ENCODE measurements around the gene TMEM38B.

Gene TMEM38B

GRCh38 chr9:105672711-105673234 is 21.6 kb upstream of the TMEM38B start:
- Histone ChIP-seq H3K4me3 (replicated peaks; ENCODE audit: insufficient read depth, low read length) (no peak overlapping the region), H3K27me3 (ENCODE audit: insufficient read depth, poor library complexity, severe bottlenecking) (no peaks in the 10 kb centered on the region), H3K27ac (replicated peaks) (peak overlapping the region; percentile 48)
- TF ChIP-seq POLR2AphosphoS5 (IDR thresholded peaks at IDR 0.05; ENCODE audit: low read depth): no peak
- peak; percentile 100 for TF ChIP-seq SPI1 (IDR thresholded peaks at IDR 0.05; ENCODE audit: borderline replicate concordance, low read depth)
- no peak for TF ChIP-seq REST (IDR thresholded peaks at IDR 0.05; ENCODE audit: insufficient replicate concordance, low read depth)
- peak; percentile 79 for TF ChIP-seq GABPA (IDR thresholded peaks at IDR 0.05; ENCODE audit: low read depth)
- DNase-seq (ENCODE audit: low read depth in 1 of 2, low spot score in 1 of 2): peak; percentile 28 to 69

GRCh38 chr9:105673850-105674387 is 20.4 kb upstream of the TMEM38B start:
- Histone ChIP-seq H3K27ac (replicated peaks) (peak overlapping the region; percentile 48), H3K4me3 (replicated peaks; ENCODE audit: insufficient read depth, low read length) (no peak overlapping the region), H3K27me3 (ENCODE audit: insufficient read depth, poor library complexity, severe bottlenecking) (no peaks in the 10 kb centered on the region)
- TF ChIP-seq SPI1 (IDR thresholded peaks at IDR 0.05; ENCODE audit: borderline replicate concordance, low read depth) (no peak), GABPA (IDR thresholded peaks at IDR 0.05; ENCODE audit: low read depth) (no peak), REST (IDR thresholded peaks at IDR 0.05; ENCODE audit: insufficient replicate concordance, low read depth) (no peak), POLR2AphosphoS5 (IDR thresholded peaks at IDR 0.05; ENCODE audit: low read depth) (no peak), CTCF (IDR thresholded peaks at IDR 0.05; ENCODE audit: insufficient read depth, low read length) (no peak)
- no peak for DNase-seq (ENCODE audit: low read depth in 1 of 2, low spot score in 1 of 2)

- DNase-seq (ENCODE audit: low read depth in 1 of 2, low spot score in 1 of 2): no peak
- no peak overlapping the region for H3K4me3 ChIP-seq (replicated peaks; ENCODE audit: insufficient read depth, low read length)
- H3K27ac ChIP-seq (replicated peaks): no peak overlapping the region
- no peaks in the 10 kb centered on the region for H3K27me3 ChIP-seq (ENCODE audit: insufficient read depth, poor library complexity, severe bottlenecking)
- TF ChIP-seq SPI1 (IDR thresholded peaks at IDR 0.05; ENCODE audit: borderline replicate concordance, low read depth): no peak
- TF ChIP-seq GABPA (IDR thresholded peaks at IDR 0.05; ENCODE audit: low read depth): no peak
- no peak for TF ChIP-seq CTCF (IDR thresholded peaks at IDR 0.05; ENCODE audit: insufficient read depth, low read length)
- no peak for TF ChIP-seq REST (IDR thresholded peaks at IDR 0.05; ENCODE audit: insufficient replicate concordance, low read depth)
- TF ChIP-seq POLR2AphosphoS5 (IDR thresholded peaks at IDR 0.05; ENCODE audit: low read depth): no peak
Measured at GRCh38 chr9:105676351-105676923, 17.9 kb upstream of the TMEM38B start.

Data from HL-60 (cell line).